ENCODE data around the gene SKP1.

- TF ChIP-seq, protein P1, sequence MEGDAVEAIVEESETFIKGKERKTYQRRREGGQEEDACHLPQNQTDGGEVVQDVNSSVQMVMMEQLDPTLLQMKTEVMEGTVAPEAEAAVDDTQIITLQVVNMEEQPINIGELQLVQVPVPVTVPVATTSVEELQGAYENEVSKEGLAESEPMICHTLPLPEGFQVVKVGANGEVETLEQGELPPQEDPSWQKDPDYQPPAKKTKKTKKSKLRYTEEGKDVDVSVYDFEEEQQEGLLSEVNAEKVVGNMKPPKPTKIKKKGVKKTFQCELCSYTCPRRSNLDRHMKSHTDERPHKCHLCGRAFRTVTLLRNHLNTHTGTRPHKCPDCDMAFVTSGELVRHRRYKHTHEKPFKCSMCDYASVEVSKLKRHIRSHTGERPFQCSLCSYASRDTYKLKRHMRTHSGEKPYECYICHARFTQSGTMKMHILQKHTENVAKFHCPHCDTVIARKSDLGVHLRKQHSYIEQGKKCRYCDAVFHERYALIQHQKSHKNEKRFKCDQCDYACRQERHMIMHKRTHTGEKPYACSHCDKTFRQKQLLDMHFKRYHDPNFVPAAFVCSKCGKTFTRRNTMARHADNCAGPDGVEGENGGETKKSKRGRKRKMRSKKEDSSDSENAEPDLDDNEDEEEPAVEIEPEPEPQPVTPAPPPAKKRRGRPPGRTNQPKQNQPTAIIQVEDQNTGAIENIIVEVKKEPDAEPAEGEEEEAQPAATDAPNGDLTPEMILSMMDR (IDR thresholded peaks at IDR 0.05; ENCODE audit: low read depth, low read length), result no peak
- TF ChIP-seq EZH2phosphoT487 (IDR thresholded peaks at IDR 0.05; ENCODE audit: low read depth), result no peak
Observed at GRCh38 chr5:134143431-134143830, 33.3 kb downstream of the SKP1 start.
